Right cardiac atrium (tissue), 5 donors: ENCODE measurements around the gene TTC36. TPM values are rescaled to one million over a fixed set of nuclear protein-coding genes. Genes with fewer than 3 reads are reported as not detected.
A peak's percentile ranks its signal among the peaks of the same experiment; 100 is the strongest.
"Not testable (repeated sequence)": the region's sequence is repeated elsewhere in the genome, so short reads cannot be mapped to it uniquely, and the experiment has no call there.

Source experiments
- ATAC-seq, 2 donors: fragments of 200-7000 bp; cut with Tn5 transposase; one replicate each; pipeline versions ENCODE4 v1.8.0 to v1.9.1; 2020; ENCODE audit warnings: moderate library complexity in 2 of 2, mild to moderate bottlenecking in 1 of 2
- DNase-seq, 3 donors: peaks; one replicate each; pipeline ENCODE4 v3.0.0-alpha.2; 2020
- H3K27ac ChIP-seq: one replicate; pipeline ENCODE4 v1.5.1; 2013; ENCODE audit warnings: mild to moderate bottlenecking, low read length, control low read depth, moderate library complexity
- H3K27me3 ChIP-seq: one replicate; pipeline ENCODE4 v1.6.1; 2013; ENCODE audit not compliant: control insufficient read depth, insufficient read depth
- H3K4me1 ChIP-seq: one replicate; pipeline ENCODE4 v1.6.1; 2013; ENCODE audit warnings: low read length; ENCODE audit not compliant: control insufficient read depth, insufficient read depth
- H3K4me3 ChIP-seq: one replicate; pipeline ENCODE4 v1.5.1; 2013; ENCODE audit warnings: low read length, control low read depth
- H3K9me3 ChIP-seq: one replicate; pipeline ENCODE4 v1.6.1; 2013; ENCODE audit warnings: low read length; ENCODE audit not compliant: control insufficient read depth
- WGBS: extraction: QIAGEN DNeasy Blood & Tissue Kit; methylation state at CpG from one replicate; pipeline ENCODE4 v1.1.7; 2013; 5-methylcytosine and 5-hydroxymethylcytosine counted together
- intact Hi-C, 4 donors: fragments of 100-400 bp; cut with DNase I; formaldehyde crosslinking; loops; one replicate each; pipeline versions ENCODE4 v1.11.0 to v1.14.0; 2022 to 2023
- long read RNA-seq, 4 donors: library from polyadenylated mRNA; unstranded; transcript quantifications; one replicate each; pipeline ENCODE4 v2.0.0, GENCODE V29; 2020 to 2021
- polyA plus RNA-seq: library from polyadenylated mRNA; stranded (reverse); fragments of 200-250 nt; gene quantifications from one replicate; pipeline ENCODE4 v1.2.3, GENCODE V29; 2013
- total RNA-seq, 4 donors: library from RNA; stranded (reverse); fragmentation: NEBNext Ultra II Directional; extraction: Animal tissue kit (Norgen Biotek cat#: 25700); gene quantifications; one replicate each; pipeline ENCODE4 v1.2.1, GENCODE V29; 2021
- donor health status: healthy with polysubstance abuse.
- donor health status: DM: no; HTN: yes; CAD: no.
- donor health status: DM: no; HTN: no; CAD: no.
- donor health status: DM: no; HTN: yes; CAD: no; lungs with severe emphysema.
- donor health status: DM: yes; HTN: yes; CAD: no.

TTC36 gene
- total RNA-seq (under 1 TPM in 3 of 4 donors, not detected in 1; 0.31 to 0.63 (median 0.56) TPM), polyA plus RNA-seq (0.61 TPM)
- long read RNA-seq, donor 1: 0 reads
- long read RNA-seq, donor 2: 0 reads
- long read RNA-seq, donor 3: 0 reads
- long read RNA-seq, donor 4, partial matches to known transcripts: 0 of 1 reads
- long read RNA-seq, donor 4, other reads (novel, unspliced or antisense): 1 of 1 reads

DNA sequence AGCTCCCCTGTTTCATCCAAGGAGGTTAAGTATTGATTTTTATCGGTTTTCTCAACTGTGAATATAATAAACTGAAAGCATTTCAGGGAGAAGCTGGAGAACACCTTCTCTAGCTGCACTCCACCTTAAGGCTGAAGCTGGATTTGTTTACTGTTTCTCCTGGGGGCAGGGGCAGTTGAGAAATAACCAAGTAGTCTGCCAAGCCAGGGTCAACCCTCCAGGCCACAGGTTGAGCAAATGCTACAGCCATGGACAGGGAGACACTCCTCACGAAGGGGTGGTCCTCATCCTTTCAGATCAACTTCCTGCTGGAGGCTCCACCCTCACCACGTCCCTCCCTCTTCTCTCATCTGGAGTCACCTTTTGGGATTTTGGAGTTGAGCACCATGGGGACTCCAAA lies at the start of gene TTC36:
Gene TTC36 (plus strand): TSS at position 366 of the 400 bp plus-strand sequence. CDS start 21 bp downstream, at position 387.
- intact Hi-C loops: no loop called here
- Histone ChIP-seq H3K4me1 (no peaks in the 10 kb centered on the region), H3K27me3 (no peaks in the 10 kb centered on the region), H3K27ac (no peak within 1 kb of the TSS), H3K9me3 (no peaks in the 10 kb centered on the region), H3K4me3 (no peak within 1 kb of the TSS)
- 74% methylated on average over 3 of the region's 3 CpGs for WGBS
- ATAC-seq (no peak), DNase-seq (no peak)

DNA sequence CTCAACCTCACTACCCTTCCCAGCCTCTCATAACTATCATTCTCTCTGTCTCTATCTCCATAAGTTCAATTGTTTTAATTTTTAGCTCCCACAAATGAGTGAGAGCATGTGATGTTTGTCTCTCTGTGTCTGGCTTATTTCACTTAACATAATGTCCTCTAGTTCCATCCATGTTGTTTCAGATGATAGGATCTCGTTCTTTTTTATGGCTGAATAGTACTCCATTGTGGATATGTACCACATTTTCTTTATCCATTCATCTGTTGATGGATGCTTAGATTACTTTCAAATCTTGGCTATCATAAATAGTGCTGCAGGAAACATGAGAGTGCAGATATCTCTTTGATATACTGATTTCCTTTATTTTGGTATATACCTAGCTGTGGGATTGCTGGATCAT lies 46.0 kb upstream of the TTC36 start:
- H3K27me3 ChIP-seq, H3K4me1 ChIP-seq, H3K4me3 ChIP-seq, H3K27ac ChIP-seq, ATAC-seq, H3K9me3 ChIP-seq, DNase-seq: not testable (repeated sequence)
- 98% methylated on average over 1 of the region's 1 CpG for WGBS
- intact Hi-C loops: loop anchor here (5.0 to 10.0 kb wide), 4 partner anchors 89 to 336 kb away; no protein-coding TSS in a partner anchor

DNA sequence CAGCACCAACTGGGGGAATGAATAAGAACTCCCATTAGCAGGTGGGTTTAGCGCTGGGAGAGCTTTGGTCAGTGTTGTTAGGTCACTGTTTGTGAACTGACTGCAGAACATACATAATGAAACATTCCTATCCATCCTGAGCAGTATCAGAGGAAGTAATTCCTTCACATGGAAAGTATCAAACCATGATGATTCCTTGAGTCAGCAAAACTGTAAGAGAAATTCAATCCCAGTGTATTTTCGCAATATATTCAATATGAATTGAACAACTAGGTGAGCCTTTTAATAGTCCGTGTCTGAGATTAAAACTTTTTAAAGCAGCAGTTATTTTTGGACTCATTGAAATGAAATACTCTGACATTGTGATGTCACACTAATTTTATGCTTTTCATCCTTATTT lies 42.9 kb upstream of the TTC36 start:
- intact Hi-C loops: loop anchor here (5.0 to 10.0 kb wide), 4 partner anchors 92 to 340 kb away; no protein-coding TSS in a partner anchor
- Histone ChIP-seq H3K27ac (no peak overlapping the region), H3K27me3 (no peaks in the 10 kb centered on the region), H3K4me3 (no peak overlapping the region), H3K4me1 (no peaks in the 10 kb centered on the region), H3K9me3 (no peaks in the 10 kb centered on the region)
- 94% methylated on average over 3 of the region's 3 CpGs for WGBS
- ATAC-seq (no peak), DNase-seq (no peak)

GRCh38 chr11:118485273-118485672 lies 42.0 kb upstream of the TTC36 start:
- no peak for DNase-seq
- H3K27ac ChIP-seq: no peak overlapping the region
- no peaks in the 10 kb centered on the region for H3K9me3 ChIP-seq
- intact Hi-C loops: loop anchor here in 3 of 4 donors (5.0 to 10.0 kb wide), 4 partner anchors 83 to 340 kb away; partner anchors contain the start of gene ATP5MG (in 2 of the 3)
- H3K4me3 ChIP-seq: no peak overlapping the region
- no peaks in the 10 kb centered on the region for H3K27me3 ChIP-seq
- no peaks in the 10 kb centered on the region for H3K4me1 ChIP-seq
- ATAC-seq: no peak

DNA sequence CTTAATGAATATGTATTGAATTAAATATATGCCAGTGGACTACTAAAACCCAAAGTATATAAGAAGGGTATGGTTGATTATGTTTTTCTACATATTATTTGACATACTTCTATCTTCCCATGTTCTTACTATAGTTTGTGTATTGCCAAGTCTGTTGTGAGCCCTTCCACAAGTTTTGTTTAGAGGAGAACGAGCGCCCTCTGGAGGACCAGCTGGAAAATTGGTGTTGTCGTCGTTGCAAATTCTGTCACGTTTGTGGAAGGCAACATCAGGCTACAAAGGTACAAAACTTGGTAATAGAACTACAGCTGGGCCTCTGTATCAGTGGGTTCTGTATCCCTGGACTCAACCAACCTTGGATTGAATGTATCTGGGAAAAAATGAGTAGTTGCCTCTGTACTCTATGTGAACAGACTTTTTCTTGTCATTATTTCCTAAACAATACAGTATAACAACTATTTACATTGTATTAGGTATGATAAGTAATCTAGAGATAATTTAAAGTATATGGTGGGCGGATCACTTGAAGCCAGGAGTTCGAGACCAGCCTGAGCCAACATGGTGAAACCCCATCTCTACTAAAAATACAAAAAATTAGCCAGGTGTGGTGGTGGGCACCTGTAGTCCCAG lies 38.7 kb upstream of the TTC36 start:
- Histone ChIP-seq H3K9me3 (no peaks in the 10 kb centered on the region), H3K4me3 (no peak overlapping the region), H3K27me3 (no peaks in the 10 kb centered on the region), H3K27ac (no peak overlapping the region), H3K4me1 (no peaks in the 10 kb centered on the region)
- peak; percentile 58 to 77 (median 65) for DNase-seq
- WGBS: 26% methylated on average over 7 of the region's 7 CpGs
- ATAC-seq: peak; percentile 59 to 64
- intact Hi-C loops: loop anchor here in 3 of 4 donors (5.0 to 10.0 kb wide), 4 partner anchors 86 to 344 kb away; partner anchors contain the start of gene ATP5MG (in 2 of the 3)

- intact Hi-C loops: no loop called here
- Histone ChIP-seq H3K4me3 (no peak overlapping the region), H3K27me3 (no peaks in the 10 kb centered on the region), H3K4me1 (no peaks in the 10 kb centered on the region), H3K27ac (no peak overlapping the region), H3K9me3 (no peaks in the 10 kb centered on the region)
- DNase-seq (no peak), ATAC-seq (no peak)
- 83% methylated on average over 4 of the region's 4 CpGs for WGBS
Measured at GRCh38 chr11:118491041-118491440, 36.2 kb upstream of the TTC36 start.

- Histone ChIP-seq H3K4me3 (no peak overlapping the region), H3K9me3 (no peaks in the 10 kb centered on the region), H3K4me1 (no peaks in the 10 kb centered on the region), H3K27me3 (no peaks in the 10 kb centered on the region), H3K27ac (no peak overlapping the region)
- WGBS: 84% methylated on average over 4 of the region's 4 CpGs
- intact Hi-C loops: no loop called here
- no peak for DNase-seq
- no peak for ATAC-seq
Measured at GRCh38 chr11:118497831-118498230, 29.4 kb upstream of the TTC36 start.

DNA sequence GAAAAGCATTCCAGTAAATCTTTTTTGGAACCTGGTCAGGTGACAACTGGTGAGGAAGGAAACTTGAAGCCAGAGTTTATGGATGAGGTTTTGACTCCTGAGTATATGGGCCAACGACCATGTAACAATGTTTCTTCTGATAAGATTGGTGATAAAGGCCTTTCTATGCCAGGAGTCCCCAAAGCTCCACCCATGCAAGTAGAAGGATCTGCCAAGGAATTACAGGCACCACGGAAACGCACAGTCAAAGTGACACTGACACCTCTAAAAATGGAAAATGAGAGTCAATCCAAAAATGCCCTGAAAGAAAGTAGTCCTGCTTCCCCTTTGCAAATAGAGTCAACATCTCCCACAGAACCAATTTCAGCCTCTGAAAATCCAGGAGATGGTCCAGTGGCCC lies 24.1 kb upstream of the TTC36 start:
- intact Hi-C loops: no loop called here
- DNase-seq: no peak
- peak overlapping the region; percentile 70 for H3K27ac ChIP-seq
- H3K9me3 ChIP-seq: no peaks in the 10 kb centered on the region
- no peaks in the 10 kb centered on the region for H3K27me3 ChIP-seq
- 22% methylated on average over 3 of the region's 3 CpGs for WGBS
- peaks cover 2% of the 10 kb centered on the region for H3K4me1 ChIP-seq
- peak in 1 of 2 donors; percentile 35 for ATAC-seq
- no peak overlapping the region for H3K4me3 ChIP-seq

- H3K4me1 ChIP-seq: no peaks in the 10 kb centered on the region
- H3K27me3 ChIP-seq: no peaks in the 10 kb centered on the region
- H3K27ac ChIP-seq: no peak overlapping the region
- ATAC-seq: no peak
- 80% methylated on average over 5 of the region's 5 CpGs for WGBS
- H3K9me3 ChIP-seq: no peaks in the 10 kb centered on the region
- no peak overlapping the region for H3K4me3 ChIP-seq
- no peak for DNase-seq
- intact Hi-C loops: no loop called here
Measured at GRCh38 chr11:118511601-118512000, 15.7 kb upstream of the TTC36 start.

DNA sequence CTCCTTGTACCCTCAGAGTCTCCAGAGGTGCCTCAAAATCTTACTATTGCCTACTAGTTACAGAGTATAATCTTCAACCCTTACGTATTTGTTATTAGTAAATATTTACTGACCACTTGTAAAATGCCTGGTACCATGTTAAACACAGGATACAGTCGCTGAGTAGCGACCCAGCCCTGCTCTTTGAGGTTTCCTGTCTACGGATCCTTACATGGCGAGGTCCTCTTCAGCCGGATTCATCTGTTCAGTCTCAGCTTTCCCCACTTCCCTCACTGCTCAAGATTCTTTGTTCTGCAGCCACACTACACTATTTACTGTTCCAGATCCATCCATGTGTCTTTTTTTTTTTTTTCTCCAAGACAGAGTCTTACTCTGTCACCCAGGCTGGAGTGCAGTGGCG lies 13.2 kb upstream of the TTC36 start:
- Histone ChIP-seq H3K27ac (no peak overlapping the region), H3K9me3 (no peaks in the 10 kb centered on the region), H3K27me3 (no peaks in the 10 kb centered on the region), H3K4me3 (no peak overlapping the region), H3K4me1 (no peaks in the 10 kb centered on the region)
- intact Hi-C loops: no loop called here
- ATAC-seq (no peak), DNase-seq (no peak)
- 82% methylated on average over 7 of the region's 7 CpGs for WGBS

GRCh38 chr11:118519549-118519948 lies 7.7 kb upstream of the TTC36 start:
- H3K27me3 ChIP-seq: no peaks in the 10 kb centered on the region
- intact Hi-C loops: no loop called here
- H3K27ac ChIP-seq: no peak overlapping the region
- ATAC-seq (no peak), DNase-seq (no peak)
- no peaks in the 10 kb centered on the region for H3K4me1 ChIP-seq
- WGBS: 81% methylated on average over 6 of the region's 6 CpGs
- no peaks in the 10 kb centered on the region for H3K9me3 ChIP-seq
- no peak overlapping the region for H3K4me3 ChIP-seq
